HG02610 (cell line): ENCODE results near the gene RASAL2.

Source experiments
- ATAC-seq: cut with Tn5 transposase; IDR thresholded peaks from one replicate; pipeline ENCODE4 v1.9.1; 2021; ENCODE audit warnings: mild to moderate bottlenecking, moderate library complexity; ENCODE audit not compliant: unreplicated experiment

RASAL2 gene

GRCh38 chr1:178093951-178094738 is at the start of gene RASAL2:
Gene RASAL2 (plus strand): TSS chr1:178094104. CDS start chr1:178094493, 389 bp downstream.
- peak; percentile 49 for ATAC-seq

GRCh38 chr1:178046591-178047270 is 47.2 kb upstream of the RASAL2 start:
- ATAC-seq = no peak

DNA sequence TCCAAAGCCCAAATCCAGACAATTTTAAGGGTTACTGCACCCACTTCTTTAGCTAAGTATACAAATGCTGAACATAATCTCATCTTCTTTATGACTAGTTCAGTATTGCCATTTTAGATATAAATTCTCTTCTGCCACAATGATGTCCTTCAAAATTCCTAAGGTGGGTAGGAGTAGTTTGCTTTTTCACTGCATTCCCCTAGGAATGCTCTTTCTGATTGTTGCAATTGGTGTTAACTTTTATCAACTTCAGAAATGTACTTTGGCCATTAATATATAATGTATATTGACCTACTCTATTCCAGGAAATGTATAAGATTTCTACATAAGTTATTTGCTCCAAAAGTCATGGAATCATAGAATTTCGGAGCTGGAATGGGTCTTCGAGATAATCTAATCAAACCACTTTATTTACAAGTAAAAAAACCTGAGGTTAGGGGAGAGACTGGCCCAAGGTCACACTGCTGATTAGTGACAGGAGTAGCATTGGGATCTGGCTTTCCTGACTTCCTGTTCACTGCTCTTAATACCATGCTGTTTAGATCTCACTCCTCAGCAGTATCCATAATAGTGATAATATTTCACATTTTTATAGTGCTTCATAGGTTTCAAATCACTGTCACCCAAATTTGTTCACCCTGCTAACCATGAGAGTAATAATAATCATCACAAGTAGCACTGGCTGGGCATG is 46.4 kb upstream of the RASAL2 start:
- ATAC-seq = no peak

DNA sequence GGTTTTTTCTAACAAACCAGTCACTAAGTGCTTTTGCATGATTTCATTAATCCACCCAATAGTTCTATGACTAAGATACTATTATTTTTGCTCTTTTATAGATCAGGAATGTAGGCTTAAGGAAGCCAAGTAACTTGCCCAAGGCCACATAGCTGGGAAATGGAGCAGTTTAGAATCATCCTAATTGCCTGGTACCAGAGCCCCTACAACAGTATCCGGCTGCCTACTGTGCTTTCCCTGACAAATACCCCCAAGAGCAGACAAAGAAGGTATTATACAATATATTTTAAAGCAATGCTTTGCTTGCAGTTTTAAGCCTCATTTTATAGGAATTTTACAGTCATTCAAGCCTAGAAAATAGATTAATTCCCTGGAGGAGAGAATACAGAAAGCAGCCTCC is 45.5 kb upstream of the RASAL2 start:
- ATAC-seq = no peak

- ATAC-seq = no peak
These were observed 45.0 kb upstream of the RASAL2 start for GRCh38 chr1:178048883-178049282.

DNA sequence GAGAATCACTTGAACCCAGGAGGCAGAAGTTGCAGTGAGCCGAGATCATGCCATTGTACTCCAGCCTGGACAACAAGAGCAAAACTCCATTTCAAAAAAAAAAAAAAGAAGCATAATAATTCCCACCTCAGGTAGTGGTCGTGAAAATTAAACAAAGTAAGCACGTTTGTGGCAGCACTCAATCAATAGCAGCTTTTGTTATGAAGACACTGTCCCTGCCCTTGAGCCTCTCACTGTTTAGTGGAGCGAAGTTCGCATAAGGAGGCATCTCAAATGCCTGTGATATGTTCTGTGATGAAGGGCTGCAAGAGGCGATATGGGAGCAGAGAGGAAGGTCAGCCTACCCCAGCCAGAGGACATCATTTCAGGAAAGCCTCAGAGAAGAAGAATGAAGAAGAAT is 43.8 kb upstream of the RASAL2 start:
- ATAC-seq = no peak

- no peak for ATAC-seq
These were observed 42.8 kb upstream of the RASAL2 start for GRCh38 chr1:178051071-178051470.

DNA sequence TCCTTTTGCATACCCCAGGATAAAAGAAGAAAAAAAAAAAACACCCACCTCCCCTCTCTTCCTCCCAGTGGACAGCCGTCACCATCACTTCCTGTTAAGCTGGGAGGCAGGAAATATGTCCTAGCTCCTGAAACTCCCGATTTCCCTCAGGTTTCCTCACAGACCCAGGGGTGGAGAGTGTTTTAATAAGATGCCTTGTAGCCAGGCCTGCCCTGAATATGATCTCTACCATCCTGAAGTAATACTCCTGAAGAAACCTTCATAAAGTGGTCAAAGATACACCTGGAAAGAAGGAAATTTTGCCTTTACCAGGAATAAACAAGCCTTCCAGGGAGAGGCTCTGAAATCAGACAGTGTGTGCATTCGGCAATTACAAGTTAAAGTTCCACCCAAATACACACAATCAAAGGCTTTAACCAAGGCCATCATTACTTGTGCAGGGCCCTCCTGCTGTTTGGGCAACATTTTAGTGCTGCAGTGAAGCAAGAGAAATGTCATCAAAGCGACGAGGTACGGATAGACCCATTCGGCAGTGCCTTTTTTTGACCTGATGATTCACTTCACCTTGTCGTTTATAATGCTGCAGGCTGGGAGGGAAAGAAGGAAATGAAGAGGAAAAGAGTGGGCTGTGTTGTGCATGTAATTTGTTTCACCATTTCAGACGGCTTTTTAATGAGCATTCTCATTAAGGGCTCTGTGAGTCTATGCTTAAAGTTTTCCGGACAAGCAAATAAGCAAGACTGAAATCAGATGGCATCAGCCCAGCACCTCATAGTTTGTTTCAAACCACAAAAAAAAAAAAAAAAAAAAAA is 41.0 kb upstream of the RASAL2 start:
- no peak for ATAC-seq

DNA sequence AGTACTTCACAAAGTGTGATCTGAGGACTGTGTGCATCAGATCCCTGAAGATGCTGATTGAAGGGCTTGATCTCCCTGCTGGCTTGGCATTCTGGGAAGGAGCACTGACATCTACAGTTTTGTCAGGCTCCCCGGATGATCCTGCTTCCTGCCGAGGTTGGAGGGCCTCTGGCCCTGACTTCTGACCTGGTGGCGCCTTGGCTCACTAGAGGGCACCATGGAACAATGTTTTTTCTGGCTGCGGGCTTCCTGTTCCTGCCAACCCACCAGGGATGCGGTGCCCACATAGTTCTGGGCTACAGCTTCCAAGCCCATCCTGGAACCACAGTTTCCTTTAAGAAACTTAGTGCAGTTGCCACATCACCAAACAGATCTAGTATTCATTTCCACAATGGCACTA is 38.8 kb upstream of the RASAL2 start:
- no peak for ATAC-seq

DNA sequence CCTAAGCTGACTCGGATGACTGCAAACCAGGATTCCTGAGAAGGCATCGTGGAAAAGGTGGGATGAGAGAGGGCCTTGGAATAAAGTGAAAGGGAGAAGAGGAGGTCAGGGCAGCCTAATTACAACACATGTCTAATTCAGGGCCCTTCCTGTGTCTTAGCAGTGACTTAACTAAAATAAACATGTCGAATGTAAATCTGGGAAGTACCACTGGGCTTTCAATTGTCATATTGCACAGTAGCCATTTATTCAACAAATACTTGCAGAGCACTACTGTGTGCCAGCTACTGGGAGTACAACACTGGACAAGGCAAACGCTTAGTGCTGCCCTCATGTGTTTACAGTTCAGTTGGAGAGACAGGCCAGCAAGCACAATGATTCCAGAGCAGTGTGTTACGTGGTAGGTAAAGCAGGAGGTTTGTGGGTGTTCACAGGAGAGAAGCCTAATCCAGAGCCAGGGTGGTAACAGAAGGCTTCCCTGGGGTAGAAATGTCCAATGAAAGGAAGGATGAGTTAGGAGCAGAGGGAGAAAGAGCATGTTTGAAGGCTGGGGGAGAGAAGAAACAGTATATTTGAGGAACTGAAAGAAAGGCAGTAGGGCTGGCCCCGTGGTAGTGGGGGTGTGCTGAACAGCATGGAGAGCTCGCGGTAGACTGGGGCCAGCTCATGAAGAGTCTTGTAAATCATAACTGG is 38.0 kb upstream of the RASAL2 start:
- peak; percentile 67 for ATAC-seq

DNA sequence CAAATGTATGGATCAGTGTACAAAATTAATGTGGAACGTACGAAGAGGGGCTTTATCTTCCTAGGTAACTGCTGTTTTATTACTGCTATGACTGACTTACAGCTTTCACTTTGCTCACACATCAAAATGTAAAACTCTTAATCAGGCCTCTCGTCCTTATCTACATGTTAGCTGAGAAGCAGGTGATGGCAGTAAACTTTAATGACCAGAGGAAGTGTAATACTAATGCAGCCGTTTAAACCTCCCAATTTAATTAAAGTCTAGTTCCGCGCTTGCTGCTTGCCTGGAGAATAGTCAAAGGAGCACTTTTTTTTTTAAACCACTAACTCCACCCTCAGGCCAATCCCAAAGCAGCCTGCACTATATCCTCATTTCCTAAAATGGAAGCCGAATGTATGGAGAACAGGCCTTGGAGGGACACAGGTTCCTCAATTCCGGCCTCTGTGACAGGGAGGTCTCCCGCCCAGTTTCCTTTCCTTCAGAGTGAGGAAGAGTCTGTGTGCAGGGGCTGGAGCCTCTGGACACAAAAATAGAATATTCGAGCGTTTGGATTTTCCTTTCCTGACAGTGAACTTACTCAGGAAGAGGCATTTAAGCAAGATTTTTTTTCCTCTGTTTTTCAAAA is 36.7 kb upstream of the RASAL2 start:
- no peak for ATAC-seq

- ATAC-seq = no peak
These were observed 35.9 kb upstream of the RASAL2 start for GRCh38 chr1:178057912-178058534.

DNA sequence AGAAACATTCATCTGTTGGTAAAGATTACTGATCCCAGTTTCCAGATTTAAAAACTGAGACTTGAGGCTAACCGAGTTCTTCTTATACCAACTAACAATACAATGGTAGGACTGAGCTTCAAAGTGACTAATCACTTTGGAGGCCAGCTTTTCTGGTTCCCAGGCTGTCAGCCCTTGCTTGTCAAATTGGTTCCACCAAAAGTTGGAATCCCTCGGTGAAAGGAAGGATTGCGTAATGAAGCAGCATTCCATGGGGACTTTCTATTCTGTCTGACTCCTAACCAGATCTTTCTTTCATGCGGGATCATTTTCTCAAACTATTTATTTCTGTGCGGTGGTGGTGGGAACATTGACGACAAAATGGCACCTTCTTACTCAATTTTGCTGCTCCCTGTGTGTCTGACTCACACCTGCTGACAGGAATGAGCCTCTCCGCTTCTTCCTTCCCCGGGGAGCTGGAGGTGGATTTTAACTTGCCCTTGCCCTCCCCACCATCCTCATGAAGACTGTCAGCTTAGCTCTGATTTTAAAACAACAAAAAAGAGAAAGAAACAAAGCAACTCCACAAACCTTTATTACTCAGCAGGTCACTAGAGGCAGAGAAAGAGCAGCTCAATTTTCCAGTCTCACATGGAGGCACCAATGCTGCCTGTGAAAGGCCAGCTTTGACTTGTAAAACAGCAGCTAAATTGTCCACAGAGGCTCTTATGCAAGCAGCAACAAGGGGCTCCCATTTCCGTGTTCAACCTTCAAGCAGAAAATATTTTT is 32.9 kb upstream of the RASAL2 start:
- no peak for ATAC-seq

DNA sequence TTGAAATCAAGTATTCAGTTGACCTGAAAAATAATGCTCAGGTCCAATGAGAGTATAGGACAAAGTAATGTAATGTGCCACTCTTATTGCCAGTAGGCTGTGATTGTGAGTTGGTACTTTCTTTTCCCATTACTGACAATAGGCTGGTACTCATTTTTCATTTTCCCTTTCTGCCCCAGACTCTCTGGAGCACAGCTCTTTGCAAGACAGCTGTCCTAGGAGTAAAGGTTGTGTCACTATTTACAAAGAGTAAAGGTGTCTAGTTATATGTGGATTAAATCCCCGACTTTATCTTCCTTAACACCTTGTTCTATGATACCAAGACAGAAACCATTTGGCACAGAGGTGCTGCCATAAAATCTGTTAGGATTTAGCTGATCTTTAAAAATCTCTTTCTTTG is 32.3 kb upstream of the RASAL2 start:
- ATAC-seq = no peak

GRCh38 chr1:178064191-178064821 is 29.6 kb upstream of the RASAL2 start:
- ATAC-seq = no peak

DNA sequence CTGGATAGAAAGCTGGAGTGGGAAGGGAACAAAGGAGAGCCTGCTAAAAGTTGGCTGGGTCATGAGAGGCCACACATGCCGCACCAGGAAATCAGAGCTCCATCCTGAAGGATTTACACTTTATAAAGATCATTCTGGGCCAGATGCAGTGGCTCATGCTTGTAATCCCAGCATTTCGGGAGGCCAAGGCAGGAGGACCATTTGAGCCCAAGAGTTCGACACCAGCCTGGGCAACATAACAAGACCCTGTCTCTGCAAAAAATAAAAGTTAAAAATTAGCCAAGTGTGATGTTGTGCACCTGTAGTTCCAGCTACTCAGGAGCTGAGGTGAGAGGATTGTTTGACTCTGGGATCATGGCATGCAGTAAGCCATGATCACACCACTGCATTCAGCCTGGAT is 28.7 kb upstream of the RASAL2 start:
- ATAC-seq = no peak

- no peak for ATAC-seq
These were observed 27.5 kb upstream of the RASAL2 start for GRCh38 chr1:178066296-178066907.
